ENCODE results near the gene OMP.
A peak's percentile ranks its signal among the peaks of the same experiment; 100 is the strongest.
"Not testable (repeated sequence)": the region's sequence is repeated elsewhere in the genome, so short reads cannot be mapped to it uniquely, and the experiment has no call there.

Gene OMP

GRCh38 chr11:77086521-77087472 lies 15.8 kb upstream of the OMP start:
- peak; percentile 20 for DNase-seq (ENCODE audit: low read depth, low spot score)

DNA sequence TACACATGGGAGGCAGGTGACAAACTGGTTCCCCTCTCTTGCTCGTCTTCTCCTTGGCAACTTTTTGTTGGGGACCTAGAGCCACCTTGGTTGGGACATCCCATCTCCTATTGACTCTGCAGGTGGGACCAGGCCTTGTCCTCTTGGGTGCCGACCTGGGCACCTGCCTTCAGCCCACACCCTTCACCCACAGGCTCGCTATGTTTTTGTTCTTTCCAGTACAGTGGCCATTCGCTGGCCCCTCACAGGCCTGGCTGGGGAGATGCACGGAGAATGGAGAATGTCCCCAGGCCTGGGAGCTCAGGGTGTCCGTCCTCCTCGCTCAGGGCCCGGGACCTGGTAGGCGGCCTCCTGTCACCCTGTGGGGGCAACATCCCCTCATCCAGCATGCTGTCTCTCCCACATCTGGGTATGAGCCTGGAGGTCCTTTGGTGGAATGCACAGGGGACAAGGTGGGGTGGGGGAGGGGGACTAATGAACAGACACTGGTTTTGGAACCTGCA lies 14.9 kb upstream of the OMP start:
- DNase-seq (ENCODE audit: low read depth, low spot score): no peak

DNA sequence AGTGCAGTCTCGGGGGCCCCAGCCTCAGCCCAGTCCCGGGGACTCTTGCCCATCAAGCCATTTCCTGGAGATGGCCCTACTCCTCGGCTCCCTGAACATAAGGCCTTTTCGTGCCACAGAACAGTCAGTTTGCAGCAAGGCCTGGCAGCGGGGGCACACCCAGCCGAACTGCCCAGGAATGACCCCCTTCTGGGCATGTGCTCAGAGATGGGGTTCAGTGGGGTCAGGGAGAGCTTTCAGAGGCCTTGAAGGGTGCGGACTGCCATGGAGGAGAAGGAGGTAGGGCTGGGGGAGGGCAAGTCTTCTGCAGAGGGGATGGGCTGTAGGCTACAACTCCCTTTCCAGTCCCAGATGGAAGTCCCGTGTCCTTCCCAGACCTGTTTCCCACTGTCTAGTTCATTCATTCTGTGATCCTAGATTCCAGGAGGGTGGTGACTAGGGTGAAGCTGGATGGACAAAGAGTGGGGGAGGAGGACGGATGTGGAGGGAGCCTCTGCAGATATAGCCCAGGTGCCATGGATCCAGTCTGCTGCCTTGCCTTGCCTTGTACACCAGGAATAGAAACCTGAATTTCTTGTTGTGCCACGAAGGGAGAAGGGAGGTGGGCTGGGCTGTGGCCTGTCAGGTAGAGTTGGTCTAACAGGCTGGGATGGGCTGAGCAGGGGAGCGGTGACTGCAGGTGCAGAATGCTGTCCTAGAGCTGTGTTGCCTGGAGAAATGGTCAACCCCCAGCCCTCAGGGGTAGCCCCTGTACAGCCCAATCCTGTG lies 14.2 kb upstream of the OMP start:
- peak; percentile 80 for DNase-seq (ENCODE audit: low read depth, low spot score)

DNA sequence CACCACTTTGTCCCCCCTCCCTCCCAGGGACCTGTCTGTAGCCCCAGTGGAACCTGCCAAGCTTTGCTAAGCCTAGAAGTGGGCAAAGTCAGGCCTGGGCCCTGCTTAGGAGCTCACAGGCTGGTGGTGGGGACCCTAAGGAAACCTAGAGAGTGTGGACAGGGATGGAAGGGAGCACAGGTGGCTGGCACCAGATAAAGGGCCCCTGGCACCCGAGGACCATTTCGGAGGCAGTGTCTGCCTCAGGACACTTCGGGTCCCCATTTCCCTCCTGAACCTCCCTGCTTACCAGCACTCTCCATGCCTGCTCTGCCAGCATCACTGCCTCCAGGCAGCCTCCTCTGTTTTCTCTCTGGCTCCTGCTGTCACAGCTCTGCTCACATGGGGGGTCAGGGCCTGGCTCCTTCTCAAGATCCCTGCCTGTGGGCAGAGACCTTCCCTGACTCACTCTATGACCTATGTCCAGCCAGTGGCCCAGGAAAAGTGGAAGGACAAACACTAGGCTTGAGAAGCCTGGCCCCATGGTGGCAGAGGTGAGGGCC lies 13.6 kb upstream of the OMP start:
- no peak for DNase-seq (ENCODE audit: low read depth, low spot score)

GRCh38 chr11:77090046-77090372 lies 12.6 kb upstream of the OMP start:
- no peak for DNase-seq (ENCODE audit: low read depth, low spot score)

GRCh38 chr11:77090373-77091111 lies 12.1 kb upstream of the OMP start:
- no peak for DNase-seq (ENCODE audit: low read depth, low spot score)

DNA sequence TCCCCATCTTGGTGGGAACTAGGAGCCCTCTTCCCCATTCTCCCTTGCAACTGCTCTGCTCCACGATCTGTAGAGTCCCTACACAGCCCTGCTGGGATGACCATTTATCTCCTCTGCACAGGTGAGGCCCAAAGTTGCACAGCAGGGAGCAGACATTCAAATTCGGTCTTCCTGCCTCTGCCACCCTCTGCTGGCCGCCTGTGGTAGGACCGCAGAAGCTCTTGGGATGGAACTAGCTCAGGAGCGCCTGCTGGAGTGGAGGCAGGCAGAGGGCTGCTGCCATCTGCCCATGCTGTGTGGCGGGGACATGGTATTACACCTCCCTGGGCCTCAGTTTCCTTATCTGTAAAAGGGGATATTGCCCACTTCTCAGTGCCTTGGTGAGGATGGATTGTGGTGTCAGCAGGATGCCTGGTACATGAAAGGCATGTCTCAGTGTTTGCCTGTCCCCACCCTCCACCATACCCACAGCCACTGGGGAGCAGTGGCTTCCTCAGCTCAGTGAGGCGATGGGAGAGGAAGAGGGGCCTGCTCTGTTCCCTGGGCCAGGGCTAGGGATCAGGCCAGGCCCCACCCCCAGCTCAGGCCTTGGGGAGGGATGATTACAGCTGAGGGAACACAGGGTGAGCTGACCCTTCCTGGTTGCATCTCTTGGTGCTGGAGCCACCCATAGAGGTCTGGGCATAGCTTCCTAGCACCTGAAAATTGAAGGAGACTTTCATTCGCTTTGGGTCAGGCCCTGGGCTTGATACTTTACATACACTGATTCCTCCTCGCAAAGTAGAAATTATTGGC lies 11.3 kb upstream of the OMP start:
- DNase-seq (ENCODE audit: low read depth, low spot score): peak; percentile 91

GRCh38 chr11:77092382-77092781 lies 10.3 kb upstream of the OMP start:
- DNase-seq (ENCODE audit: low read depth, low spot score): no peak

DNA sequence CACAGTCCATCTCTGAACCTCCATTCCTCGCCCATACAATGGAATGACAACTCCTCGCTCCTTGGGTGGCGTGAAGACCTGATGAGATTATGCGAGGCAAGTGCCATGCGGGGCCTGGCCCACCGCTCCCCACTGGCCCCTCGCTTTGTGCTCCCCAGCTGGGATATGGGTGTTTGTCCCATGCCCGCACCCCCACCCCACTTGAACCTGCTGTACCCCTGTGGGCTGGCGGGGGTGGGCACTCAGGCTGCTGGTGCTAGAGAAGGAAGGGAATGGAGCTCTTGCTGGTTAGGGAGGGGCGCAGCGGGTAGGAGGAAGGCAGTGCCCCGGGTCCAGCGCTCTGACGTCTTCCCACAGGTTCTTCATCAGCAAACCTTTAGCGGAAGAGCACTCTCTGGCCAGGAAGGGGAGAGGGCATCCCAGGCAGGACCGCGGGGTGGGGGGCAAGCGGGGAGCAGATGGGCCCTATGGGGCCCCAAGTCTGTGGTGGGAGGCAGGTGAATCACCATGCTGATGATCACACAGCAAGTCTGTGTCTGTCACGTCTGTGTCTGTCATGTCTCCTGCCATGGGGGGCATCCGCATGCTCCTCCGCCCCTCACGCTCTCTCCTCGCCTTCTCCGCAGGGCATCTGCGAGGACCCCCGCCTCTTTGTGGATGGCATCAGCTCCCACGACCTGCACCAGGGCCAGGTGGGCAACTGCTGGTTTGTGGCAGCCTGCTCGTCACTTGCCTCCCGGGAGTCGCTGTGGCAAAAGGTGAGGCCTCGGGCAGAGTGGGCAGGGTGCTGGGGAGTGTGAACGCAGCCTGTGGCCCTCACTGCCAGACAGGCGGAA lies 9.4 kb upstream of the OMP start:
- DNase-seq (ENCODE audit: low read depth, low spot score): no peak

- DNase-seq (ENCODE audit: low read depth, low spot score): no peak
These were observed 8.4 kb upstream of the OMP start for GRCh38 chr11:77093987-77094840.

DNA sequence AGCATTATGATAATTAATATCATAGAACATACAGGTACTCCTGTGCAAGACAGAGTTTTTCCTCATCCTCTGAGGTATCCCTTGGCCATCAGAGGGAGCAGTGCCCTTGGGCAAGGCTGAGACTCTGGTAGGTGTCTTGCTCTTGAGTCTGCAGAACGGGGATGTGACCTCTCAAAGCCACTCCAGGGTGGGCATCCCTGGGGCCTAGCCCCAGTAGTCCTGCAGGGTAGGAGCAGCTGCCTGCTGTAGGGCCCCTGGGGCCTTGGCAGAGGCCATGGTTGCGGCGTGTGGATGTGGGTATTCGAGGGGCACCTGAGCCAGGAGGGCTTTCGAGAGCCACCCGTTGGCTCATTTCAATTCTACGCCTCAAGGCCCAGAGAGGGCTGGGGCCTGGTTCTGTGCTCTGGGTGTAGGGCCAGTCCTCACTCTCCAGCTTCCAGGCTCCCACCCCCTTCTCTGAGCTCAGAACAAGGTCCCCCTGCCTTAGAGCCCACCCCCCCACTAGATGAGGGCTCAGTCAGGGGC lies 7.7 kb upstream of the OMP start:
- DNase-seq (ENCODE audit: low read depth, low spot score): no peak

GRCh38 chr11:77095551-77096490 lies 6.8 kb upstream of the OMP start:
- no peak for DNase-seq (ENCODE audit: low read depth, low spot score)

DNA sequence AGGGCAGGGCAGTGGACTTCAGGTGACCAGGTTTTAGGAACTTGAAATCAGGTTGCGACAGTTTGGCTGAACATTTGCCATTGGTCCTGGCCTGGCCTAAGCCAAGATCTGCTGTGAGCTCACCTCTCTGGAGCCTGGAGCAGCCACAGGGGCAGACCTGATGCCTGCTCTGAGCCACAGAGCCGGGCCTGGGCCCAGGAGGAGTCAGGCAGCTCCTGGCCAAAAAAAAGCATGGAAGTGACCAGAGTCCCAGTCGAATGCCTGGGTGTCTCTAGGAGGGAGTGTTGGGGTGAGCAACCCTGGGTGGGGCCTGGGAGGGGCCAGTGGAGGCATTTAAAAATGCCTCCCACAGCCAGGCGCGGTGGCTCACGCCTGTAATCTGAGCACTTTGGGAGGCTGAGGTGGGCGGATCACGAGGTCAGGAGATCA lies 6.0 kb upstream of the OMP start:
- DNase-seq (ENCODE audit: low read depth, low spot score): no peak

DNA sequence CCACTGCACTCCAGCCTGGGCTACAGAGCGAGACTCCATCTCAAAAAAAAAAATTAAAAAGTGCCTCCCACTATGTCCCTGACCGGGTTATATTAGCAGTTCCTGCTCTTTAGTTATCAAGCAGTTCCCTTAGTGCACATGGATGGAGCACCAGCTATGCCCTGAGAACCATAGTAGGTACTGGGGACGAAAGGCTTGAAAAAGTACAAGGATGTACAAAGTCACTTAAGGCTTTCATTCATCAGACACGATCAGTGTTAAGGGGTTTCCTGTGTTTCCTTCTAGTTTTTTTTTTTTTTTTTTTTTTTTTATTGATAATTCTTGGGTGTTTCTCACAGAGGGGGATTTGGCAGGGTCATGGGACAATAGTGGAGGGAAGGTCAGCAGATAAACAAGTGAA lies 5.5 kb upstream of the OMP start:
- DNase-seq (ENCODE audit: low read depth, low spot score): not testable (repeated sequence)

DNA sequence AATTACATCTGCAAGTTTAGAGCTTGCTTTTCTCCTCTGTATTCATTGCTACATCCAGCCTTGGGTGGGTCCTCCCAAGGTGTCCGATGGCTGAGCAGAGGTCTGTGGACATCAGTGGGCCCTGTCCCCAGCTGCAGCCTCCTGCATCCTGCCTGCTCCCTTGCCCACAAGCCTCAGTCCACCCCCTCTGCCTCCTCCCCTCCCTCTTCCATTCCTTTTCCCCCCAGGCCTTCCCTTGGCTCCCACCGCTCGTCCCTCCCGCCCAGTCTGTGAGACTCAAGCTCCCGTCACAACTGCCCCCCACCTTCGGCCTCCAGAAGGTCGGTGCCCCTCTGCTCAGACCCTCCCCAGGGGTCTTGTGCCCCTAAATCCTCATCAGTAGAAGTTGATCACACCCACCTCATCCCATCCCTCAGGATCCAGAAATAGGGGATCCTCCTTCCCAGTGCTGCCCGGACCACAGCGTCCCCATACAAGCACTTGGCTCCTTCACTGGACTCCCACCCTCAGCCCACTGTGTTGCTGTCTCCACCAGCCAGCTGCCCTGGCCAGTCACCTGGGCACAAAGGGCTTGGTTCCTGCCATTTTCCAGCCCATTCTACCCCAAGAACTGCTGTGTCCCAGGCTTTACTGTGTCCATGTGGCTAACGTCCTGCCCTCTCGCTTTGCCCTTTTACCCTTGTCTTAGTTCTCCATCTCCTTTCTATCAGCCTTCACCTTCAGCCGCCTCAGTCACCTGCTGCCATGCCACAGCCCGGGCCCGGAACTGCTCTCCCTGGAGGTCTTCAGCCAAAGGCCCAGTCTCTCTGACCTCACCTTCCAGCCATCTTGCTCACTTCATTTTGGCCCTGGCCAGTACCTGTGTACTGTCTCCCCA lies 2.2 kb upstream of the OMP start:
- no peak for DNase-seq (ENCODE audit: low read depth, low spot score)

DNA sequence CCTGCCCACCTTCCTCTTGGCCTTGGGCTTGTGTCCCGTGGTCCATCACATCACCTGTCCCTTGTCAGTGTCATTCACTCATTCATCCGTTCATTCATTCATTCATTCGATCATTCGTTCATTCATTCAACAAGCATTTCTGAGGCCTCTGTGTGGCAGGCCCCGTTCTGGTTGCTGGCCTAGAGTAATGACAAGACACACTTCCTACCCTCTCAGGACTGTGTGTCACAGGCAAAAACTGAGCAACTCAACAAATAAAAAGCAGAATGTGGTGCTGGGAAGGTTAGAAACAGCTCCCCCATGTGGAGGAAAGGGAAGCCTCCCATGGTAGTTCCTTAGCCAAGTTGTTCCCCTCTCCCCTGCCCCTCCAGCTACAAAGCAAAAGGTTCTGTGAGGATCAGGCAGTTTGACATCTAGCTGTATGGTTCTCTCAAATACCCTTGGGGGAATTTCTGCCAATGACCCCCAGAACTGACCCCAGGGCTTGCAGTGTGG lies 1.6 kb upstream of the OMP start:
- DNase-seq (ENCODE audit: low read depth, low spot score): peak; percentile 58

All from ELF-1 (cell line).